Measurements from ENCODE around the gene ZNF865.

ZNF865 gene

DNA sequence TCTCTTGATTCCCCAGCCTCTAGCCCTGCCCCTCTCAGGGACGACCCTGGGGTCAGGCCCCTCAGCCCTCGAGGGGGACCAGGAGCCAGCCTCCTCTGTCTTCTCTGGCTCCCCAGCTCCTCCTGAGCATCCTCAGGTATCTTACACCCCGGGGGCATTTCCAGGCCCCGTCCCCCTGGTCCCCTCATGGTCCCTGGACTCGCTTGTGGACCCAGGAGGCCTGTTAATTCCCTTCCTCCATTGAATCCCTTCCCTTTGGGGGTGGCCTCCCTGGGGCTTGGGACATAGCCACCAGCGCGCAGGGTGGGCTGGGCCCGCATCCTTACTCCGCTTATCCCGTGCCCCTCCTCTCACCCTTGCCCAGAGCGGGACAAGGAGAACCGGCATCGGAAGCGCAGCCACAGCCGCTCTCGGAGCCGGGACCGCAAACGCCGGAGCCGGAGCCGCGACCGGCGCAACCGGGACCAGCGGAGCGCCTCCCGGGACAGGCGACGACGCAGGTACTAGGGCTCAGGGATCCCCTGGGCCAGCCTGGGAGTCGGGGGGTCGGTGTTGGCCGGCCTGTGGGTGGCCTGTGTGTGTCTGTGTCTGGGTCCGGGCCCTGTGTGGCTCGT is 53.5 kb downstream of the ZNF865 start:
- peaks cover 4% of the 10 kb centered on the region; the same call in 1 of the 2 replicates for H3F3A ChIP-seq (ENCODE audit: insufficient read depth, low read length)
- H3K4me2 ChIP-seq (ENCODE audit: low read depth, low read length), result no peak overlapping the region
- no peaks in the 10 kb centered on the region for H3K27me3 ChIP-seq (replicated peaks; ENCODE audit: insufficient read depth, low read length)
- H3K4me1 ChIP-seq (ENCODE audit: low read length), result peaks cover 20% of the 10 kb centered on the region; the same call in 1 of the 2 replicates
- no peak for DNase-seq
- no peak overlapping the region for H3K4me3 ChIP-seq (ENCODE audit: low read length)
- peaks cover 9% of the 10 kb centered on the region for H3K36me3 ChIP-seq (replicated peaks; ENCODE audit: insufficient read depth, low read length)
- no peak overlapping the region for H2AFZ ChIP-seq (ENCODE audit: low read length)
- H3K27ac ChIP-seq (ENCODE audit: low read length), result no peak overlapping the region
- no peaks in the 10 kb centered on the region for H3K9me2 ChIP-seq (replicated peaks; ENCODE audit: insufficient read depth, low read length)
- H4K20me1 ChIP-seq (ENCODE audit: insufficient read depth, low read length), result peaks cover 48% of the 10 kb centered on the region
- peaks cover 91% of the 10 kb centered on the region for H3K79me2 ChIP-seq (ENCODE audit: low read length)
- no peaks in the 10 kb centered on the region for H3K9me3 ChIP-seq (replicated peaks; ENCODE audit: insufficient read depth, low read length)
- TF ChIP-seq, protein P1, sequence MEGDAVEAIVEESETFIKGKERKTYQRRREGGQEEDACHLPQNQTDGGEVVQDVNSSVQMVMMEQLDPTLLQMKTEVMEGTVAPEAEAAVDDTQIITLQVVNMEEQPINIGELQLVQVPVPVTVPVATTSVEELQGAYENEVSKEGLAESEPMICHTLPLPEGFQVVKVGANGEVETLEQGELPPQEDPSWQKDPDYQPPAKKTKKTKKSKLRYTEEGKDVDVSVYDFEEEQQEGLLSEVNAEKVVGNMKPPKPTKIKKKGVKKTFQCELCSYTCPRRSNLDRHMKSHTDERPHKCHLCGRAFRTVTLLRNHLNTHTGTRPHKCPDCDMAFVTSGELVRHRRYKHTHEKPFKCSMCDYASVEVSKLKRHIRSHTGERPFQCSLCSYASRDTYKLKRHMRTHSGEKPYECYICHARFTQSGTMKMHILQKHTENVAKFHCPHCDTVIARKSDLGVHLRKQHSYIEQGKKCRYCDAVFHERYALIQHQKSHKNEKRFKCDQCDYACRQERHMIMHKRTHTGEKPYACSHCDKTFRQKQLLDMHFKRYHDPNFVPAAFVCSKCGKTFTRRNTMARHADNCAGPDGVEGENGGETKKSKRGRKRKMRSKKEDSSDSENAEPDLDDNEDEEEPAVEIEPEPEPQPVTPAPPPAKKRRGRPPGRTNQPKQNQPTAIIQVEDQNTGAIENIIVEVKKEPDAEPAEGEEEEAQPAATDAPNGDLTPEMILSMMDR (IDR thresholded peaks at IDR 0.05; ENCODE audit: low read length), result no peak
- TF ChIP-seq EZH2phosphoT487 (IDR thresholded peaks at IDR 0.05; ENCODE audit: low read length) (no peak), EZH2 (optimal IDR thresholded peaks at IDR 0.05; ENCODE audit: low read depth, low read length) (no peak)
- no peak overlapping the region for H3K9ac ChIP-seq (ENCODE audit: low read length)

DNA sequence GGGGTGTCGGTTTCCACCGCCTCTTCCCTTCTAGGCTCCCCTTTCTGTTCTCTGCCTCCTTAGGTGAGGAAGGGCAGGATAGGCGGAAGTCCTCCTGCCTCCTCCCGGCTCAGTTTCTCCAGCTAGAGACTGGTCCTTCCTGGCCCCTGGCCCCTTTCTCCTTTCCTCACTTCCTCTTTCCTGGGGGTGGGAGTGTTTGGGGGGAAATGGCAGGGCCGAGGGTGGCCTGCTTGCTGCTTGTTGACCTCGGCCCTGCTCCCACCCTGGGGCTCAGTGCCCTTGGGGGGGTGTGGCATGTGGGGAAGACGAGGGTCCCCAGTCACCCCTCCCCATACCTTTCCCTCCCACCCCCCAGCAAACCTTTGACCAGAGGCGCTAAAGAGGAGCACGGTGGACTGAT is 54.4 kb downstream of the ZNF865 start:
- Histone ChIP-seq H4K20me1 (ENCODE audit: insufficient read depth, low read length) (peaks cover 48% of the 10 kb centered on the region), H3K36me3 (replicated peaks; ENCODE audit: insufficient read depth, low read length) (peaks cover 14% of the 10 kb centered on the region), H3K27ac (ENCODE audit: low read length) (no peak overlapping the region), H3K27me3 (replicated peaks; ENCODE audit: insufficient read depth, low read length) (no peaks in the 10 kb centered on the region), H3K9me3 (replicated peaks; ENCODE audit: insufficient read depth, low read length) (no peaks in the 10 kb centered on the region), H3F3A (ENCODE audit: insufficient read depth, low read length) (peaks cover 4% of the 10 kb centered on the region; the same call in 1 of the 2 replicates), H3K4me3 (ENCODE audit: low read length) (no peak overlapping the region), H3K9ac (ENCODE audit: low read length) (no peak overlapping the region), H3K4me2 (ENCODE audit: low read depth, low read length) (no peak overlapping the region), H2AFZ (ENCODE audit: low read length) (no peak overlapping the region), H3K4me1 (ENCODE audit: low read length) (peaks cover 20% of the 10 kb centered on the region; the same call in 1 of the 2 replicates), H3K9me2 (replicated peaks; ENCODE audit: insufficient read depth, low read length) (no peaks in the 10 kb centered on the region), H3K79me2 (ENCODE audit: low read length) (peaks cover 99% of the 10 kb centered on the region)
- TF ChIP-seq EZH2phosphoT487 (IDR thresholded peaks at IDR 0.05; ENCODE audit: low read length) (no peak), EZH2 (optimal IDR thresholded peaks at IDR 0.05; ENCODE audit: low read depth, low read length) (no peak)
- TF ChIP-seq, protein P1 (IDR thresholded peaks at IDR 0.05; ENCODE audit: low read length), result no peak
- no peak for DNase-seq

GRCh38 chr19:55660404-55660803 is 55.0 kb downstream of the ZNF865 start:
- H4K20me1 ChIP-seq (ENCODE audit: insufficient read depth, low read length), result peaks cover 48% of the 10 kb centered on the region
- no peak for DNase-seq
- no peak overlapping the region for H2AFZ ChIP-seq (ENCODE audit: low read length)
- H3K9me3 ChIP-seq (replicated peaks; ENCODE audit: insufficient read depth, low read length), result no peaks in the 10 kb centered on the region
- no peak overlapping the region for H3K4me3 ChIP-seq (ENCODE audit: low read length)
- no peaks in the 10 kb centered on the region for H3K27me3 ChIP-seq (replicated peaks; ENCODE audit: insufficient read depth, low read length)
- H3K36me3 ChIP-seq (replicated peaks; ENCODE audit: insufficient read depth, low read length), result peaks cover 14% of the 10 kb centered on the region
- H3K4me2 ChIP-seq (ENCODE audit: low read depth, low read length), result no peak overlapping the region
- H3F3A ChIP-seq (ENCODE audit: insufficient read depth, low read length), result 0 out of 2 replicates have a peak, but pooled peaks cover 4% of the 10 kb centered on the region
- no peak overlapping the region for H3K9ac ChIP-seq (ENCODE audit: low read length)
- no peak overlapping the region for H3K27ac ChIP-seq (ENCODE audit: low read length)
- TF ChIP-seq EZH2phosphoT487 (IDR thresholded peaks at IDR 0.05; ENCODE audit: low read length) (no peak), EZH2 (optimal IDR thresholded peaks at IDR 0.05; ENCODE audit: low read depth, low read length) (no peak)
- TF ChIP-seq, protein P1 (IDR thresholded peaks at IDR 0.05; ENCODE audit: low read length), result no peak
- H3K4me1 ChIP-seq (ENCODE audit: low read length), result peaks cover 20% of the 10 kb centered on the region; the same call in 1 of the 2 replicates
- no peaks in the 10 kb centered on the region for H3K9me2 ChIP-seq (replicated peaks; ENCODE audit: insufficient read depth, low read length)
- H3K79me2 ChIP-seq (ENCODE audit: low read length), result peaks cover 99% of the 10 kb centered on the region
